ENCODE results near the gene TBX3. TPM values are rescaled to one million over a fixed set of nuclear protein-coding genes. Genes with fewer than 3 reads are reported as not detected.

The TBX3 gene
- total RNA-seq, 1 donor from 2014 or later: 102 TPM

DNA sequence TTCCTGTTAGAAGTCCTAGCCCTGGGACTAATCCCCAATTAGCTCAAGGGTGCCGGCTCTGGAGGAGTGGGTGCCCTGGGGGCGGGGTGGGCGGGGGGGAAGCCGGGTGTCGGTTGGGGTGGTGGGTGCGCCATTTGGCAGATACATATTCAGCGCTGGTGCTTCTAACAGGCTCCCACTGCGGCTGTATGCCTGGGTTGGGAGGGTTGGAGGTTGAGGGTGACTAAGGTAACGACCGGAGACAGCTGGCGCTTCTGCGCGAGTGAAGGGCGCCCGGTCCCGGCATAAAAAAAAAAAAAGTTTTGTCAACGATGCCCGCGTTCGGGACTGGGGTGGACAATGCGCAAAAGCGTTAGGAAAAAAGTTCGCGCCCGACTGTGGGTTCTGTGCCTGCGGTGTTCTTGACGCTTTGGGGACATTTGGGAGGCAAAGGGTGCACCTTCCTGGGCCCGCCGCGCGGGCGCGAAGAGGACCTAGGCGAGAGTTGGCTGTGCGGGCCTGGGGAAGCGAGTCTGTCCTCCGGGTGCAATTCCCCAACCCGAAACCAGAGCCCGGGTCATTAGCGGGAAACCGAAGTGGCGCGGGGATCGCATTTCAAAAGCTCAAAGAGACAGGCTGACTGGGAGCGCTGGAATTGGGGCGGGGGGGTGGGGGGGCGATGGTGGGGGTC lies 19.2 kb downstream of the TBX3 start:
- Mint-ChIP-seq H3K4me3 (peak overlapping the region; percentile 83), H3K9me3 (no peaks in the 10 kb centered on the region)

DNA sequence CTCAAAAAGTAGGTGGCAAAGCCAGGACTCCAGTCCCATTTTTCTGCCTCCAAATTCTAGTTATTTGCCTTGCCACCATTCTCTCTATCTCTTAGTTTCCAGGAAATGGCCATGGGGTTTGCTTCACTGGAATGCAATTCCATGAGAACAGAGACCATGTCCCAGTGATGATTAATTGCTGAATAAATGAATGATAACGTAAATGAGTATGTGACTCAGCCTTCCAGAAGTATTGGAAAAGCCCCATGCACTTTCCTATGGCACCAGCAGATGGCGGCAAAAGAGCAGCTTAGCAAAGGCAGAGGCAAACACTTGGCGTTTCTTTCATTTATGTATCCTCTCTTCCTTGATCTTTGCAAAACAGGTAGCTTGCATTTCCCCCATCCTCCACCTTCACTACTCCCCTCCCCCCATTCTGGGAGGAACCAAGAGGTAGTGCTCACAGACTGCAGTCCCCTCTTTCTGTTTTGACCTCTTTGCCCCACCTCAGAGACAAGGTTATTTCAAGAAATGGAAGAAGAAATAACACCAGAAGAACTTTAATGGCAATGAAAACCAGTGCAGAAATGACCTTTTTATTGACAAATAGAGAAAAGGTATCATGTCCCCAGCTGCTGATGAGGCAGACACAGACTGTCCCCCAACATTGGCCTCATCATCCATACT lies 21.3 kb downstream of the TBX3 start:
- peaks cover 43% of the 10 kb centered on the region for H3K27me3 Mint-ChIP-seq
- peaks cover 31% of the 10 kb centered on the region for H3K4me1 Mint-ChIP-seq (ENCODE audit: unreplicated experiment)
- peak overlapping the region; percentile 22 for H3K27ac Mint-ChIP-seq
- no peaks in the 10 kb centered on the region for H3K36me3 Mint-ChIP-seq
- no peaks in the 10 kb centered on the region for H3K9me3 Mint-ChIP-seq
- TF ChIP-seq, protein P1, sequence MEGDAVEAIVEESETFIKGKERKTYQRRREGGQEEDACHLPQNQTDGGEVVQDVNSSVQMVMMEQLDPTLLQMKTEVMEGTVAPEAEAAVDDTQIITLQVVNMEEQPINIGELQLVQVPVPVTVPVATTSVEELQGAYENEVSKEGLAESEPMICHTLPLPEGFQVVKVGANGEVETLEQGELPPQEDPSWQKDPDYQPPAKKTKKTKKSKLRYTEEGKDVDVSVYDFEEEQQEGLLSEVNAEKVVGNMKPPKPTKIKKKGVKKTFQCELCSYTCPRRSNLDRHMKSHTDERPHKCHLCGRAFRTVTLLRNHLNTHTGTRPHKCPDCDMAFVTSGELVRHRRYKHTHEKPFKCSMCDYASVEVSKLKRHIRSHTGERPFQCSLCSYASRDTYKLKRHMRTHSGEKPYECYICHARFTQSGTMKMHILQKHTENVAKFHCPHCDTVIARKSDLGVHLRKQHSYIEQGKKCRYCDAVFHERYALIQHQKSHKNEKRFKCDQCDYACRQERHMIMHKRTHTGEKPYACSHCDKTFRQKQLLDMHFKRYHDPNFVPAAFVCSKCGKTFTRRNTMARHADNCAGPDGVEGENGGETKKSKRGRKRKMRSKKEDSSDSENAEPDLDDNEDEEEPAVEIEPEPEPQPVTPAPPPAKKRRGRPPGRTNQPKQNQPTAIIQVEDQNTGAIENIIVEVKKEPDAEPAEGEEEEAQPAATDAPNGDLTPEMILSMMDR (conservative IDR thresholded peaks at IDR 0.05): peak; percentile 95
- peak overlapping the region; percentile 45 for H3K4me3 Mint-ChIP-seq
- peak; percentile 80 for DNase-seq (ENCODE audit: extremely low spot score, unreplicated experiment)

More for the DNA sequence above, 19.2 kb downstream of the TBX3 start:
- no peak for DNase-seq (ENCODE audit: extremely low spot score, unreplicated experiment)
- TF ChIP-seq, protein P1 (conservative IDR thresholded peaks at IDR 0.05): no peak
- Mint-ChIP-seq H3K36me3 (no peaks in the 10 kb centered on the region), H3K27me3 (peaks cover 55% of the 10 kb centered on the region), H3K27ac (no peak overlapping the region), H3K4me1 (ENCODE audit: unreplicated experiment) (peaks cover 33% of the 10 kb centered on the region)

DNA sequence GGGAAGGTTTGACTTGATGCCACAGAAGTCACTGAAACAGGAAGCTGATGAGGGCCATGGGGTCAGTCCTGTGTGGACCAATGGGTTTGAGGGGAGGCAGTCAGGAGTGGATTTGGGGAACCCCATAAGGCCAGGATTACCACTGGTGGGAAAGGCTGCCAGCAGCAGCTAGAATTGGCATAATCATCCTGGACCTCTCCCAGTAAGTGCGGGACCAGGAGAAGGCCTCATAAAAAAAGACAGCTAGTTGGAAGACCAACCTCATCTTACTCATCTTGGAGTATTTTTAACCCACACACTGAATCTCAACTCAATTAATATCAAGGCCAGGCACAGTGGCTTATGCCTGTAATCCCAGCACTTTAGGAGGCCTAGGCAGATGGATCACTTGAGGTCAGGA lies 22.7 kb downstream of the TBX3 start:
- TF ChIP-seq, protein P1 (conservative IDR thresholded peaks at IDR 0.05): no peak
- Mint-ChIP-seq H3K4me1 (ENCODE audit: unreplicated experiment) (peaks cover 33% of the 10 kb centered on the region), H3K27me3 (peaks cover 29% of the 10 kb centered on the region), H3K9me3 (no peaks in the 10 kb centered on the region), H3K4me3 (no peak overlapping the region), H3K36me3 (no peaks in the 10 kb centered on the region), H3K27ac (no peak overlapping the region)
- DNase-seq (ENCODE audit: extremely low spot score, unreplicated experiment): no peak

DNA sequence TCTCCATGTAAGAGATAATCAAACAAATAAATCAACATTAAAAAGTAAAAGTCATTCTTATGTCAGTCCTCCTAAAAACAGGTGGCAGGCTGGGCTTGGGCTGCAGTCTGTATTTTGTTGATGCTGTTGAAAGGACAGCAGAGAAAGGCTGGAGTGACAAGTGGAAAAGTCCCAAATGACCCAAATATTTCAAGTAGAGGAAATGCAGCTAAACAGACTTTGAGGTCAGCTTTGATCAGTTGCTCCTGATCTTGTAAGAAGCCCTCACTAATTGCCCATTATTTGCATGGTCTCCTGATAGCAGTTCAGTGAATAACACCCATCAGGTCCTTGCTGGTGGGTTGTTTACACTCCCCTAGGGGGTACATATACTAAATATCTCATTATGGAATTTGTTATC lies 24.9 kb downstream of the TBX3 start:
- no peaks in the 10 kb centered on the region for H3K36me3 Mint-ChIP-seq
- H3K4me1 Mint-ChIP-seq (ENCODE audit: unreplicated experiment): peaks cover 34% of the 10 kb centered on the region
- DNase-seq (ENCODE audit: extremely low spot score, unreplicated experiment): no peak
- H3K27ac Mint-ChIP-seq: no peak overlapping the region
- peaks cover 15% of the 10 kb centered on the region for H3K27me3 Mint-ChIP-seq
- H3K9me3 Mint-ChIP-seq: no peaks in the 10 kb centered on the region
- H3K4me3 Mint-ChIP-seq: no peak overlapping the region
- TF ChIP-seq, protein P1 (conservative IDR thresholded peaks at IDR 0.05): no peak

DNA sequence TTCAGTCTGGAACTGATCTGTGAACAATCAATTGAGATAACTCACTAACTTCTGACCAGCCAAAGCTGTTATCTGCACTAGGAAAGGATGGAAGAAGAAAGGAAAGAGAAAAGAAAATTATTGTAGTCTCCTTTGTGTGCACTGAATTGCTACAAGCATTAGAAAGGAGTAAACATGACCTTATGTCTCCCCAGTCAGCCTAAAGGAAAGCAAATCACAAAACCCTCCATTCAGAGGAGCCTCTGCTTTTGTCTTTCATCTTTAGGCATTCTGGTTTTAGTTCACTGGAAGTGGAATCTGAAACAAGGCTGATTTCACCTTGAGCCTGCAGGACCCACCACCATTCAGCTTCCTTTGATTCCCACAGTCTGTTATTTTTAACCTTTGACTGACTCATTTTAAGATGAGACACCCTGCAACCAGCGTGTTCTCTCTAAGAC lies 26.0 kb downstream of the TBX3 start:
- Mint-ChIP-seq H3K9me3 (no peaks in the 10 kb centered on the region), H3K27ac (no peak overlapping the region), H3K27me3 (peaks cover 13% of the 10 kb centered on the region), H3K4me1 (ENCODE audit: unreplicated experiment) (peaks cover 32% of the 10 kb centered on the region), H3K36me3 (no peaks in the 10 kb centered on the region), H3K4me3 (no peak overlapping the region)
- no peak for DNase-seq (ENCODE audit: extremely low spot score, unreplicated experiment)
- TF ChIP-seq, protein P1 (conservative IDR thresholded peaks at IDR 0.05): no peak

Data from type B pancreatic cell (in vitro differentiated cells).